Adrenal gland (tissue), 12 donors: Measurements from ENCODE around the gene EPN3. TPM values are rescaled to one million over a fixed set of nuclear protein-coding genes. Genes with fewer than 3 reads are reported as not detected.

Source experiments
- DNase-seq, 7 donors: peaks; one replicate each; pipeline ENCODE4 v3.0.0-alpha.2; 2019 to 2020
- H3K27ac ChIP-seq, 5 donors: fragments of 200-600 bp; sonication (generic) in 4 of 5; 1 replicate in 3 of 5; 2 replicates in 2 of 5; pipeline versions ENCODE4 v1.5.1 to v1.8.0; 2016 to 2020; ENCODE audit warnings: mild to moderate bottlenecking in 1 of 5
- H3K27me3 ChIP-seq: fragments of 200-600 bp; 2 replicates; pipeline ENCODE4 v1.8.0; 2021
- H3K36me3 ChIP-seq, 2 donors: fragments of 200-600 bp; replicated peaks in 1 of 2; 1 replicate in 1 of 2; 2 replicates in 1 of 2; pipeline versions ENCODE4 v1.5.1 to v1.8.0; 2018 to 2022
- H3K4me1 ChIP-seq, 2 donors: fragments of 200-600 bp; replicated peaks in 1 of 2; 1 replicate in 1 of 2; 2 replicates in 1 of 2; pipeline versions ENCODE4 v1.5.1 to v1.8.0; 2018 to 2021
- H3K4me3 ChIP-seq, 4 donors: fragments of 200-600 bp; sonication (generic) in 3 of 4; one replicate each; pipeline ENCODE4 v1.5.1; 2016 to 2018
- H3K9me3 ChIP-seq, 3 donors: fragments of 200-600 bp; sonication (generic) in 1 of 3; replicated peaks in 1 of 3; 1 replicate in 2 of 3; 2 replicates in 1 of 3; pipeline versions ENCODE4 v1.5.1 to v1.8.0; 2016 to 2021
- CTCF ChIP-seq, 6 experiments: fragments of 450-650 bp in 4 of 6; fragments of 200-600 bp in 2 of 6; sonication (generic) in 1 of 6; IDR thresholded peaks; 1 replicate in 5 of 6; 2 replicates in 1 of 6; pipeline versions ENCODE4 v1.5.1 to v1.8.0; 2016 to 2021; ENCODE audit warnings: antibody characterized with exemption in 6 of 6, mild to moderate bottlenecking in 2 of 6, moderate library complexity in 1 of 6
- POLR2A ChIP-seq, 2 donors: fragments of 450-650 bp; IDR thresholded peaks; one replicate each; pipeline ENCODE4 v1.6.1; 2017; ENCODE audit warnings: antibody characterized with exemption in 2 of 2, mild to moderate bottlenecking in 2 of 2, moderate library complexity in 1 of 2
- WGBS, 4 donors: extraction: QIAGEN DNeasy Blood & Tissue Kit in 2 of 4; methylation state at CpG; one replicate each; pipeline versions ENCODE4 v1.1.5 to v1.1.7; 2013 to 2017; 5-methylcytosine and 5-hydroxymethylcytosine counted together
- intact Hi-C, 2 donors: fragments of 100-400 bp; cut with DNase I; formaldehyde crosslinking; loops; one replicate each; pipeline versions ENCODE4 v1.14.1 to v1.15.0; 2022 to 2023
- polyA plus RNA-seq, 3 donors: library from polyadenylated mRNA; stranded (reverse); fragments of 200-250 nt in 2 of 3; fragments of 350-450 nt in 1 of 3; fragmentation: Illumina TruSeq in 1 of 3; extraction: RNeasy Lipid Tissue Mini Kit (QIAGEN cat#74804) in 1 of 3; gene quantifications; one replicate each; pipeline ENCODE4 v1.2.3, GENCODE V29; 2013 to 2014
- total RNA-seq, 9 donors: library from RNA; depleted of rRNA in 4 of 9; stranded (reverse); fragments of >200 nt in 4 of 9; fragments of 120-200 nt in 1 of 9; fragmentation: NEBNext Ultra II Directional in 1 of 9; extraction: Animal tissue kit (Norgen Biotek cat#: 25700) in 1 of 9; gene quantifications; one replicate each; pipeline versions ENCODE4 v1.1.0 to v1.2.4, GENCODE V29; 2013 to 2023
- donor health status: healthy with polysubstance abuse.
- donor health status: Bipolar disorder and iron deficiency.
- donor health status: DM: yes; HTN: yes; CAD: no.
- donor health status: DM: no; HTN: no; CAD: no.
- donor health status: DM: no; HTN: no; CAD: no.
- donor health status: DM: yes; HTN: yes; CAD: no.

The EPN3 gene
- total and polyA plus RNA-seq, 12 donors, result 1.2 to 96.1 (median 27.9) TPM

- Histone ChIP-seq H3K4me1 (no peaks in the 10 kb centered on the region), H3K27ac (no peak overlapping the region), H3K4me3 (no peak overlapping the region), H3K9me3 (no peaks in the 10 kb centered on the region), H3K27me3 (no peaks in the 10 kb centered on the region), H3K36me3 (no peaks in the 10 kb centered on the region)
- TF ChIP-seq POLR2A (IDR thresholded peaks at IDR 0.05) (no peak), CTCF (IDR thresholded peaks at IDR 0.05) (no peak)
- intact Hi-C loops, result no loop called here
- no peak for DNase-seq
Measured at GRCh38 chr17:50499270-50499669, 33.3 kb upstream of the EPN3 start.

DNA sequence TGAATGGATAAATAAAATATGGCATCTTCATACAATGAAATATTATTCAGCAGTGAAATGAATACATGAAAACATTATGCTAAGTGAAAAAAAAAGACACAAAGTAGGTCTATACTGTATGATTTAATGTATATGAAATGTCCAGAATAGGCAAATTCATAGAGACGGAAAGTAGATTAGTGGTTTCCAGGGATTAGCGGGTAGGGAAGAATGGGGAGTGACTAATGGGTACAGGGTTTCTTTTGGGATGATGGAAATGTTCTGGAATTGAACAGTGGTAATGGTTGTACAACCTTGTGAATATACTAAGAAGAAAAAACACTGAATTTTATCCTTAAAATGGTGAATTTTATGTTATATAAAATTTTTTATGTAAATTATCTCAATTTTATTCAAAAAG, 32.8 kb upstream of the EPN3 start:
- H3K9me3 ChIP-seq, result no peaks in the 10 kb centered on the region
- no peak for DNase-seq
- WGBS, 4 donors, result 96 to 99% (median 98%) methylated on average over 2 of the region's 2 CpGs
- H3K4me3 ChIP-seq, result no peak overlapping the region
- H3K27me3 ChIP-seq, result no peaks in the 10 kb centered on the region
- H3K4me1 ChIP-seq, result no peaks in the 10 kb centered on the region
- intact Hi-C loops, result no loop called here
- H3K36me3 ChIP-seq, result no peaks in the 10 kb centered on the region
- H3K27ac ChIP-seq, result no peak overlapping the region
- TF ChIP-seq CTCF (IDR thresholded peaks at IDR 0.05), result no peak
- no peak for TF ChIP-seq POLR2A (IDR thresholded peaks at IDR 0.05)

GRCh38 chr17:50501054-50501453, 31.5 kb upstream of the EPN3 start:
- H3K4me3 ChIP-seq, result no peak overlapping the region
- H3K36me3 ChIP-seq, result no peaks in the 10 kb centered on the region
- H3K27ac ChIP-seq, result no peak overlapping the region
- no peaks in the 10 kb centered on the region for H3K27me3 ChIP-seq
- no peaks in the 10 kb centered on the region for H3K9me3 ChIP-seq
- 26 to 31% (median 29%) methylated on average over 5 of the region's 5 CpGs for WGBS, 4 donors
- intact Hi-C loops, result no loop called here
- no peaks in the 10 kb centered on the region for H3K4me1 ChIP-seq
- TF ChIP-seq POLR2A (IDR thresholded peaks at IDR 0.05) (no peak), CTCF (IDR thresholded peaks at IDR 0.05) (peak; percentile 18 to 49 (median 36))
- peak in 3 of 7 donors; percentile 56 to 74 (median 62) for DNase-seq

GRCh38 chr17:50502301-50502990, 30.1 kb upstream of the EPN3 start:
- H3K4me3 ChIP-seq, result no peak overlapping the region
- intact Hi-C loops, result no loop called here
- TF ChIP-seq POLR2A (IDR thresholded peaks at IDR 0.05), result no peak
- no peak for TF ChIP-seq CTCF (IDR thresholded peaks at IDR 0.05)
- H3K27ac ChIP-seq, result peak overlapping the region in 1 of 5 donors; percentile 14
- 94 to 97% (median 97%) methylated on average over 3 to 9 of the region's 9 CpGs for WGBS, 4 donors
- no peak for DNase-seq
- no peaks in the 10 kb centered on the region for H3K27me3 ChIP-seq
- H3K9me3 ChIP-seq, result no peaks in the 10 kb centered on the region
- H3K36me3 ChIP-seq, result no peaks in the 10 kb centered on the region
- H3K4me1 ChIP-seq, result no peaks in the 10 kb centered on the region
